Measurements from ENCODE around the gene DCC.

DCC gene, protein sequence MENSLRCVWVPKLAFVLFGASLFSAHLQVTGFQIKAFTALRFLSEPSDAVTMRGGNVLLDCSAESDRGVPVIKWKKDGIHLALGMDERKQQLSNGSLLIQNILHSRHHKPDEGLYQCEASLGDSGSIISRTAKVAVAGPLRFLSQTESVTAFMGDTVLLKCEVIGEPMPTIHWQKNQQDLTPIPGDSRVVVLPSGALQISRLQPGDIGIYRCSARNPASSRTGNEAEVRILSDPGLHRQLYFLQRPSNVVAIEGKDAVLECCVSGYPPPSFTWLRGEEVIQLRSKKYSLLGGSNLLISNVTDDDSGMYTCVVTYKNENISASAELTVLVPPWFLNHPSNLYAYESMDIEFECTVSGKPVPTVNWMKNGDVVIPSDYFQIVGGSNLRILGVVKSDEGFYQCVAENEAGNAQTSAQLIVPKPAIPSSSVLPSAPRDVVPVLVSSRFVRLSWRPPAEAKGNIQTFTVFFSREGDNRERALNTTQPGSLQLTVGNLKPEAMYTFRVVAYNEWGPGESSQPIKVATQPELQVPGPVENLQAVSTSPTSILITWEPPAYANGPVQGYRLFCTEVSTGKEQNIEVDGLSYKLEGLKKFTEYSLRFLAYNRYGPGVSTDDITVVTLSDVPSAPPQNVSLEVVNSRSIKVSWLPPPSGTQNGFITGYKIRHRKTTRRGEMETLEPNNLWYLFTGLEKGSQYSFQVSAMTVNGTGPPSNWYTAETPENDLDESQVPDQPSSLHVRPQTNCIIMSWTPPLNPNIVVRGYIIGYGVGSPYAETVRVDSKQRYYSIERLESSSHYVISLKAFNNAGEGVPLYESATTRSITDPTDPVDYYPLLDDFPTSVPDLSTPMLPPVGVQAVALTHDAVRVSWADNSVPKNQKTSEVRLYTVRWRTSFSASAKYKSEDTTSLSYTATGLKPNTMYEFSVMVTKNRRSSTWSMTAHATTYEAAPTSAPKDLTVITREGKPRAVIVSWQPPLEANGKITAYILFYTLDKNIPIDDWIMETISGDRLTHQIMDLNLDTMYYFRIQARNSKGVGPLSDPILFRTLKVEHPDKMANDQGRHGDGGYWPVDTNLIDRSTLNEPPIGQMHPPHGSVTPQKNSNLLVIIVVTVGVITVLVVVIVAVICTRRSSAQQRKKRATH (N-terminal part only)

DNA sequence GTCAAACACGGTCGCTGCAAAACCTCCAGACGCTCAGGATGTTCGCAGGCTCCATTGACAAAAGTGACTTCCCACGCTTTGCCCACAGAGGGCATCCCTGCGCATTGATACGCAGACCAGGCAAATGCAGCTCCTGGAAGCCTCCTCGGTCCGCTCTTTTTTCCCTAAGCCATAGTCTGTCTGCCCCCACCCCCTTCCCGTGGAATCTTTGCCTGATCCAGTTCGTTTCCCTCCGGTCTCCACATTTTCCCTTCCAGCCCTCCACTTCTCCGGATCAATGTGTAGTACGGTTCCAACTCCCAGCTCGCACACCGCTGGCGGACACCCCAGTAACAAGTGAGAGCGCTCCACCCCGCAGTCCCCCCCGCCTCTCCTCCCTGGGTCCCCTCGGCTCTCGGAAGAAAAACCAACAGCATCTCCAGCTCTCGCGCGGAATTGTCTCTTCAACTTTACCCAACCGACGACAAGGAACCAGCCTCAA is at the start of gene DCC:
Gene DCC, plus strand, starts transcription at position 307 of the 481 bp plus-strand sequence. CDS start 591 bp downstream, outside the sequence.
- Histone ChIP-seq H3K9me3 (ENCODE audit: control insufficient read depth, insufficient read depth, low read length) (no peaks in the 10 kb centered on the region), H3K4me3 (ENCODE audit: low read length) (peak within 1 kb of the TSS; percentile 40; the same call in 1 of the 2 replicates), H3K27me3 (ENCODE audit: control insufficient read depth, insufficient read depth, low read length) (peaks cover 22% of the 10 kb centered on the region), H3K27ac (ENCODE audit: low read length) (no peak within 1 kb of the TSS), H3K36me3 (ENCODE audit: control insufficient read depth, insufficient read depth, low read length) (no peaks in the 10 kb centered on the region), H3K4me1 (ENCODE audit: control insufficient read depth, insufficient read depth, low read length) (no peaks in the 10 kb centered on the region)
- DNase-seq (ENCODE audit: low read depth, low spot score) = no peak
- no CpG with 5 or more reads among the region's 27 CpGs for WGBS (ENCODE audit: insufficient coverage, insufficient read length)

DNA sequence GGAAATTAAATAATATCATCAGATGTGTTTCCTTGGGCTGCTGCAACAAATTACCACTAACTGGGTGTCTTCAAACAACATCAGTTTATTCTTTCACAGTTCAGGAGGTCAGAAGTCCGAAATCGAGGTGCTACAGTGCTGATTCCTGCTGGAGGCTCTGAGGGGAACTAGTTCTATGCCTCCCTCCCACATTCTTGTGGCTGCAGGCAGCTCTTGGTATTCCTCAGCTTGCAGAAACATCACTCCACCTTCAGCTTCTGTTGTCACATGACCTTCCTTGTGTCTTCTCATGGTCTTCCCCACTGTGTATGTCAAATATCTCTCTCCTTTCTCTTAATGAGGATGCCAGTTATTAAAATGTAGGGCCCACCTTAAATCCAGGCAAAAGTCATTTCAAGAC is 29.3 kb upstream of the DCC start:
- Histone ChIP-seq H3K27me3 (ENCODE audit: control insufficient read depth, insufficient read depth, low read length) (no peaks in the 10 kb centered on the region), H3K4me1 (ENCODE audit: control insufficient read depth, insufficient read depth, low read length) (0 out of 2 replicates have a peak, but pooled peaks cover 1% of the 10 kb centered on the region), H3K27ac (ENCODE audit: low read length) (no peak overlapping the region), H3K9me3 (ENCODE audit: control insufficient read depth, insufficient read depth, low read length) (no peaks in the 10 kb centered on the region), H3K4me3 (ENCODE audit: low read length) (no peak overlapping the region), H3K36me3 (ENCODE audit: control insufficient read depth, insufficient read depth, low read length) (no peaks in the 10 kb centered on the region)
- no peak for DNase-seq (ENCODE audit: low read depth, low spot score)
- WGBS (ENCODE audit: insufficient coverage, insufficient read length) = no CpG with 5 or more reads among the region's 2 CpGs

DNA sequence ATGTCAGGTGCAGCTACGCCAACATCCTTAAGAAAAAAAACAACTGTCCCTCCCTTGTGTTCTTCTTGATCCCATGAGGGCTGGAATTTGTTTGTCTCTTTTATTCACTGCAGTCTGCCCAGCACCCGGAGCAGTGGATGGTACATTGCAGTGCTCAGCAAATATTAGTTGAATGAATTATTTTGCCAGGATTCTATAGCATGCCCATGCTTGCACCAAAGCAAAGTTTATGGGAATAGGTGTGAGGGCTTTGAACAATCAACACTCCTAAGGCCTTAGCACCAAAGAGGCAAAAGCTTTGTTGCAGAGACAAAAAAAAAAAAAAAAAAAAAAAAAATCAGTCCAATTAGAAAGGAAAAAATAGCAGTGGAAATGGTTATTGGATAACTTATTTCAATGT is 28.7 kb upstream of the DCC start:
- Histone ChIP-seq H3K4me3 (ENCODE audit: low read length) (no peak overlapping the region), H3K36me3 (ENCODE audit: control insufficient read depth, insufficient read depth, low read length) (no peaks in the 10 kb centered on the region), H3K27ac (ENCODE audit: low read length) (no peak overlapping the region), H3K27me3 (ENCODE audit: control insufficient read depth, insufficient read depth, low read length) (no peaks in the 10 kb centered on the region), H3K4me1 (ENCODE audit: control insufficient read depth, insufficient read depth, low read length) (0 out of 2 replicates have a peak, but pooled peaks cover 1% of the 10 kb centered on the region), H3K9me3 (ENCODE audit: control insufficient read depth, insufficient read depth, low read length) (no peaks in the 10 kb centered on the region)
- DNase-seq (ENCODE audit: low read depth, low spot score) = no peak
- no CpG with 5 or more reads among the region's 2 CpGs for WGBS (ENCODE audit: insufficient coverage, insufficient read length)

DNA sequence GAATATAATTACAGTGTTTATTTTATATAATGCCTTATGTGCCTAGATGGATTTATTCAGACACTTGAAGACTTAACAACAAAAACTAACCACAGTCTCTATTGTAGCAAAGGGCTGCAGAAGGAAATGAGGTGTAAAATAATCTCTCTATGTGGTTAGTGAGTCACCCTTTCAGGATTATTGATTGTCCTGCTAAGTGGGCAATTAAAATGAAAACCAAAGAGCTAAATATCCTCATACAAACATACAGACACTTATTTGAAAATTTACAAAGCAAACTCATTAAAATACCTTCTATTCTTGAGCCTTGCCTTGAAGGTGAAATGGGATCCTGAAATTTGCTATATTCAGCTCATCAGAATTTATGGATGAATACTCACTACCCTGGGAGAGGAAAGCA is 27.7 kb upstream of the DCC start:
- H3K4me3 ChIP-seq (ENCODE audit: low read length) = no peak overlapping the region
- no peaks in the 10 kb centered on the region for H3K27me3 ChIP-seq (ENCODE audit: control insufficient read depth, insufficient read depth, low read length)
- H3K9me3 ChIP-seq (ENCODE audit: control insufficient read depth, insufficient read depth, low read length) = no peaks in the 10 kb centered on the region
- 0 out of 2 replicates have a peak, but pooled peaks cover 1% of the 10 kb centered on the region for H3K4me1 ChIP-seq (ENCODE audit: control insufficient read depth, insufficient read depth, low read length)
- no peak for DNase-seq (ENCODE audit: low read depth, low spot score)
- no peaks in the 10 kb centered on the region for H3K36me3 ChIP-seq (ENCODE audit: control insufficient read depth, insufficient read depth, low read length)
- H3K27ac ChIP-seq (ENCODE audit: low read length) = no peak overlapping the region

DNA sequence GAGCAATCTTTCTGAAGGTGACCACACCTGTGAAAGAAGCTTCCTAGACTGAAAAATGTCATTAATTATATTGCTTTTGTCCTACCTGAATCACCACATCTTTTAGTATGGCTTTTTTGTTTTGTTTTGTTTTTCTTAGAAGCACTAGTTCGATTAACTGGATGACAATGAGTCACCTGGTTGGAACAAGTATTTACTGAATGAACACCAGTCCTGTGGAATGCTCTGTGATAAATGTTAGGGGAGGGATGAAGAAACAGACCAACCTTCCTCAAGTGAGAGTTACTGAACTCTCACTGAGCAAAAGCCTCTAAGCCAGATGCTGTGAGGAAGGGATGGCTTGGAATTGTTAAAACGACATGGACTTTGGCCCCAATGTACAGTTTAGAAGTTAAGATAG is 26.8 kb upstream of the DCC start:
- Histone ChIP-seq H3K36me3 (ENCODE audit: control insufficient read depth, insufficient read depth, low read length) (no peaks in the 10 kb centered on the region), H3K27me3 (ENCODE audit: control insufficient read depth, insufficient read depth, low read length) (no peaks in the 10 kb centered on the region), H3K9me3 (ENCODE audit: control insufficient read depth, insufficient read depth, low read length) (no peaks in the 10 kb centered on the region), H3K4me3 (ENCODE audit: low read length) (no peak overlapping the region), H3K27ac (ENCODE audit: low read length) (no peak overlapping the region), H3K4me1 (ENCODE audit: control insufficient read depth, insufficient read depth, low read length) (0 out of 2 replicates have a peak, but pooled peaks cover 1% of the 10 kb centered on the region)
- DNase-seq (ENCODE audit: low read depth, low spot score) = no peak
- no CpG with 5 or more reads among the region's 2 CpGs for WGBS (ENCODE audit: insufficient coverage, insufficient read length)

DNA sequence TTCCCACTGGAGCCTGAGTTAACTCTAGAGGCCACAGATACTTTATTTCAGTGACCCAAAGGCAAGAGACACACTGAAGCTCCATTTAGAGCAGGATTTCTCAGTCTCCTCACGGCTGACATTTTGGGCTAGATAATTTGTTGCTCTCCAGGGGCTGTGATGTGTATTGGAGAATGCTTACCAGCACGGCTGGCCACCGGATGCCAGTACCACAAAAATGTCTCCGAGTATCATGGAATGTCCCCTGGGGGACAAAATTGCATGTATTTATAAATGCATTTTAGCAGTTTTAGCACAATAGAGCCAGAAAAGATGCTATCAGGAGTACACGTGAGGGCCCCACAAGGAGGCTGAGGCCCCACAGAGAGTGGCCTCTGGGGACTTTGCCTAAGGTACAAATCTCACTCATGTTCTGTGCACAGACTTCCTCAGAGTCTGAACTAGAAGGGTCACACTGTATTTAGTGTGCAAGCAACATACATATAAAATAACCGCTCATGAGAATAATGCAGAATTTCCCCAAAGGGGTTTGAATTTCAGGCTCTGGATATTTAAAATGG is 20.5 kb upstream of the DCC start:
- Histone ChIP-seq H3K9me3 (ENCODE audit: control insufficient read depth, insufficient read depth, low read length) (no peaks in the 10 kb centered on the region), H3K4me1 (ENCODE audit: control insufficient read depth, insufficient read depth, low read length) (no peaks in the 10 kb centered on the region), H3K4me3 (ENCODE audit: low read length) (no peak overlapping the region), H3K27ac (ENCODE audit: low read length) (no peak overlapping the region), H3K36me3 (ENCODE audit: control insufficient read depth, insufficient read depth, low read length) (no peaks in the 10 kb centered on the region), H3K27me3 (ENCODE audit: control insufficient read depth, insufficient read depth, low read length) (no peaks in the 10 kb centered on the region)
- DNase-seq (ENCODE audit: low read depth, low spot score) = no peak
- WGBS (ENCODE audit: insufficient coverage, insufficient read length) = no CpG with 5 or more reads among the region's 6 CpGs

DNA sequence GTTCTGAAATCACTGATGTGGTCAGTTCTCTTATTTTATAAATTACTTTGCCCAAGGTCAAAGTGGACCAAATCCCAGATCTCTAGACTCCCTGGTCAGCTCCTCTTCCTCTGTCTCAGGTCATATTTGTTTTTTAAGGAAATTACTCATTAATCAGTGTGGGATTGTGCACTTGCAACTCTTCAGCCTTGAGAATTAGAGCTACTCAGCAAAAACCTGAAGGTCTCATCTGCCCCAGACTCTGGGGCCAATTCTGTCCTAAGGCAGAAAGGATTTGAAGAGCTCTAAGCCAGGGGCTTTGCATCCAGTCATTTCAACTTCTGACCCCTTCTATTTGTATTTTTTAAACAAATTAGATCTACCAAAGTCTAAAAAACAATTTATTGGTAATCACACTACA is 17.7 kb upstream of the DCC start:
- Histone ChIP-seq H3K9me3 (ENCODE audit: control insufficient read depth, insufficient read depth, low read length) (no peaks in the 10 kb centered on the region), H3K27me3 (ENCODE audit: control insufficient read depth, insufficient read depth, low read length) (no peaks in the 10 kb centered on the region), H3K4me1 (ENCODE audit: control insufficient read depth, insufficient read depth, low read length) (no peaks in the 10 kb centered on the region), H3K4me3 (ENCODE audit: low read length) (no peak overlapping the region), H3K36me3 (ENCODE audit: control insufficient read depth, insufficient read depth, low read length) (no peaks in the 10 kb centered on the region), H3K27ac (ENCODE audit: low read length) (no peak overlapping the region)
- no peak for DNase-seq (ENCODE audit: low read depth, low spot score)

DNA sequence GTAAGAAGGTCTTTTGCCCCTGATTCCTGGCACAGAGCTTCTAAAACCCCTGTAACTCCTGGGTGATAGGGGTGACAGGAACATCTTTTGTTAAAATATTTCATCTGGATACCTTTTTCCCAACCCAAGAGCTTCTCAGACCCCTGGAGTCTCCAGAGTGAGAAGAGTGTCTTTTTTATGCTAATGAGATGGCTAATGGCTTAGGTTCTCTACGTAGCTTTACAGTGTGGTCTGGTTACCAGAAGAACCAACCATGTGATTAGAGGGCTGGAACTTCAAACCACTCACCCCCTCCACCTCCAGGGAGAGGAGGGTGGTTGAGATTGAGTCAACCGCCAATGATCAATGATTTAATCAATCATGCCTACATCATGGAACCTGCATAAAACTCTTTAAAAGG is 16.2 kb upstream of the DCC start:
- Histone ChIP-seq H3K27ac (ENCODE audit: low read length) (no peak overlapping the region), H3K4me3 (ENCODE audit: low read length) (no peak overlapping the region), H3K4me1 (ENCODE audit: control insufficient read depth, insufficient read depth, low read length) (no peaks in the 10 kb centered on the region), H3K36me3 (ENCODE audit: control insufficient read depth, insufficient read depth, low read length) (no peaks in the 10 kb centered on the region), H3K9me3 (ENCODE audit: control insufficient read depth, insufficient read depth, low read length) (no peaks in the 10 kb centered on the region), H3K27me3 (ENCODE audit: control insufficient read depth, insufficient read depth, low read length) (no peaks in the 10 kb centered on the region)
- WGBS (ENCODE audit: insufficient coverage, insufficient read length) = no CpG with 5 or more reads among the region's 2 CpGs
- DNase-seq (ENCODE audit: low read depth, low spot score) = no peak

DNA sequence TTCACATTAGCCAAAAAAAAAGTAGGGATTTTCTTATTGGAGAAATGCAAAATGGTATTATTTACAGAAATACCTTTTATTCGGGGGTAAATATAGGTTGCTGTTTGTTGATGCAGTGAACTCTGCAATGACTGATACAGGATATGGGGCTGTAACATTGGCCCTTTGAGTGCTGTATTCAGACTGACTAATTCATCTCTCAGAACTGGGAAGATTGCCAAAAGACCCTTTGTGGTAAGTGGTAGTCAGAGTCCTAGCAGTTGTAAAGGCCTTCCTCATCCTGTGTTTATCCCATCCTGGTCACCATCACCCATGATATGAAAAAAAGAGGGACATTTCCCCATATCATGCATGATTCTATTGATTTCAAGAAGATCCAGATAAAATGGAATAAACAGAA is 14.0 kb upstream of the DCC start:
- Histone ChIP-seq H3K36me3 (ENCODE audit: control insufficient read depth, insufficient read depth, low read length) (no peaks in the 10 kb centered on the region), H3K9me3 (ENCODE audit: control insufficient read depth, insufficient read depth, low read length) (no peaks in the 10 kb centered on the region), H3K4me1 (ENCODE audit: control insufficient read depth, insufficient read depth, low read length) (no peaks in the 10 kb centered on the region), H3K27me3 (ENCODE audit: control insufficient read depth, insufficient read depth, low read length) (no peaks in the 10 kb centered on the region), H3K4me3 (ENCODE audit: low read length) (no peak overlapping the region), H3K27ac (ENCODE audit: low read length) (no peak overlapping the region)
- no peak for DNase-seq (ENCODE audit: low read depth, low spot score)
- no CpG with 5 or more reads among the region's 1 CpG for WGBS (ENCODE audit: insufficient coverage, insufficient read length)

DNA sequence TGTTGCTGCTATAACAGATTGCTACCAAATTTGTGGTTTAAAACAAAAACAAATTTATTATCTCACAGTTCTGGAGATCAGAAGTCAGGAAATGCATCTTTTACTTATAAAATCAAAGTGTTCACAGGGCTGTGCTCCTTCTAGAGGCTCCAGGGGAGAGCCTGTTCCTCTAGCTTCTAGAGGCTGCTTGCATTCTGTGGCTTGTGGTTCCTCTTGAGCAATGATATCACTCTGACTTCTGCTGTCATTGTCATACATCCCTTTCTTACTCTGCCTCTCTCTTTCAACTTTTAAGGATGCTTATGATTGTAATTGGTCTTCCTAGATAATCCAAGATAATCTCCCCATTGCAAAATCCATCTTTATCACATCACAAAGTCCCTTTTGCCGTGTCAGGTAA is 6.1 kb upstream of the DCC start:
- no peak overlapping the region for H3K27ac ChIP-seq (ENCODE audit: low read length)
- no CpG with 5 or more reads among the region's 1 CpG for WGBS (ENCODE audit: insufficient coverage, insufficient read length)

More for the DNA sequence above, 6.1 kb upstream of the DCC start:
- H3K9me3 ChIP-seq (ENCODE audit: control insufficient read depth, insufficient read depth, low read length) = no peaks in the 10 kb centered on the region
- no peaks in the 10 kb centered on the region for H3K36me3 ChIP-seq (ENCODE audit: control insufficient read depth, insufficient read depth, low read length)
- H3K4me1 ChIP-seq (ENCODE audit: control insufficient read depth, insufficient read depth, low read length) = no peaks in the 10 kb centered on the region
- no peaks in the 10 kb centered on the region; the same call in 1 of the 2 replicates for H3K27me3 ChIP-seq (ENCODE audit: control insufficient read depth, insufficient read depth, low read length)
- no peak overlapping the region for H3K4me3 ChIP-seq (ENCODE audit: low read length)
- no peak for DNase-seq (ENCODE audit: low read depth, low spot score)
